Right cardiac atrium (tissue), 5 donors: ENCODE measurements around the gene LGMN. TPM values are rescaled to one million over a fixed set of nuclear protein-coding genes. Genes with fewer than 3 reads are reported as not detected.

Experiments used
- ATAC-seq, 2 donors: fragments of 200-7000 bp; cut with Tn5 transposase; one replicate each; pipeline versions ENCODE4 v1.8.0 to v1.9.1; 2020; ENCODE audit warnings: moderate library complexity in 2 of 2, mild to moderate bottlenecking in 1 of 2
- DNase-seq, 3 donors: peaks; one replicate each; pipeline ENCODE4 v3.0.0-alpha.2; 2020
- H3K27ac ChIP-seq: one replicate; pipeline ENCODE4 v1.5.1; 2013; ENCODE audit warnings: mild to moderate bottlenecking, low read length, control low read depth, moderate library complexity
- H3K27me3 ChIP-seq: one replicate; pipeline ENCODE4 v1.6.1; 2013; ENCODE audit not compliant: control insufficient read depth, insufficient read depth
- H3K4me1 ChIP-seq: one replicate; pipeline ENCODE4 v1.6.1; 2013; ENCODE audit warnings: low read length; ENCODE audit not compliant: control insufficient read depth, insufficient read depth
- H3K4me3 ChIP-seq: one replicate; pipeline ENCODE4 v1.5.1; 2013; ENCODE audit warnings: low read length, control low read depth
- H3K9me3 ChIP-seq: one replicate; pipeline ENCODE4 v1.6.1; 2013; ENCODE audit warnings: low read length; ENCODE audit not compliant: control insufficient read depth
- WGBS: extraction: QIAGEN DNeasy Blood & Tissue Kit; methylation state at CpG from one replicate; pipeline ENCODE4 v1.1.7; 2013; 5-methylcytosine and 5-hydroxymethylcytosine counted together
- intact Hi-C, 4 donors: fragments of 100-400 bp; cut with DNase I; formaldehyde crosslinking; loops; one replicate each; pipeline versions ENCODE4 v1.11.0 to v1.14.0; 2022 to 2023
- polyA plus RNA-seq: library from polyadenylated mRNA; stranded (reverse); fragments of 200-250 nt; gene quantifications from one replicate; pipeline ENCODE4 v1.2.3, GENCODE V29; 2013
- total RNA-seq, 4 donors: library from RNA; stranded (reverse); fragmentation: NEBNext Ultra II Directional; extraction: Animal tissue kit (Norgen Biotek cat#: 25700); gene quantifications; one replicate each; pipeline ENCODE4 v1.2.1, GENCODE V29; 2021
- donor health status: healthy with polysubstance abuse.
- donor health status: DM: no; HTN: yes; CAD: no.
- donor health status: DM: no; HTN: no; CAD: no.
- donor health status: DM: no; HTN: yes; CAD: no; lungs with severe emphysema.
- donor health status: DM: yes; HTN: yes; CAD: no.

LGMN gene
- total and polyA plus RNA-seq, 5 donors, result 56.2 to 92.5 (median 87.0) TPM

DNA sequence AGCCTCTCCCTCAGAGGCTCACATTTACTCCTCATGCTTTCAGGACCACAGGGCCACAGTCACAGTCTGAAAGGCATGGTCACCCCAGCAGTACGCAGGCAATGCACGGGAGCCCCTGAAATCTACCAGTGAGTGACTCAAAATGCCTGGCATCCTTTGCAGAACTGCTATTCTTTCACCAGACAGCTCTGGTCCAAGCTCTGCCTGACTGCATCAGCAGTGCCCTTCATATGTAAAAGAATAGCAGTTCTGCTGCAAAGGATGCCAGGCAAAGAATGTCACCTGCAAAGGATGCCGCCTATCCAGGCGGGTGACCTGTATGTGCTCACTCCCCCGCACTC, 38.5 kb downstream of the LGMN start:
- WGBS, result 95% methylated on average over 5 of the region's 5 CpGs
- intact Hi-C loops, result loop anchor here in 1 of 4 donors (5.0 kb wide), 1 partner anchor 72 kb away; no protein-coding TSS in a partner anchor

GRCh38 chr14:92709340-92710000, 39.0 kb downstream of the LGMN start:
- no peaks in the 10 kb centered on the region for H3K27me3 ChIP-seq
- H3K9me3 ChIP-seq, result no peaks in the 10 kb centered on the region
- ATAC-seq (no peak), DNase-seq (no peak)
- H3K27ac ChIP-seq, result no peak overlapping the region
- 81% methylated on average over 13 of the region's 13 CpGs for WGBS
- H3K4me1 ChIP-seq, result no peaks in the 10 kb centered on the region
- no peak overlapping the region for H3K4me3 ChIP-seq
- intact Hi-C loops, result no loop called here

More for the DNA sequence above, 38.5 kb downstream of the LGMN start:
- H3K27ac ChIP-seq, result no peak overlapping the region
- no peak for ATAC-seq
- no peaks in the 10 kb centered on the region for H3K27me3 ChIP-seq
- no peaks in the 10 kb centered on the region for H3K9me3 ChIP-seq
- no peak overlapping the region for H3K4me3 ChIP-seq
- H3K4me1 ChIP-seq, result no peaks in the 10 kb centered on the region
- DNase-seq, result no peak

DNA sequence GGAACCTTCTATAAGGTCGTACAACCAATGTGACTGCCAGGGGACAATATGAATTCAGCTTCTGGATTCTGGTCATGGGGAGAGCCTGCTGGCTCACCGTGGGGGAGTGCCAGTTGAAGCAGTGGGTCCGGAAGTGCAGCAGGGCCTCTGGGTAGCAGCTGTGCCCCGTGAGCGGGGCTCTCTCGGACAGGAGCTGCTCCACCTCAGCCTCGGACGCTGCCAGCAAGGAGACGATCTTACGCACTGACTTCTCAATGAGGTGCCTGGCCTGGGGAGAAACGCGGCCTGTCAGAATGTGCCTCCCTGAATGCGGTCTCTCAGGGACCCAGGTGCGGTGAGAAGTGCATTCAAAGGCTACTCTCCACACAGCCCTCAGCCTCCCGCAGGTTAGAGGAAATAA, 42.0 kb downstream of the LGMN start:
- WGBS, result 89% methylated on average over 15 of the region's 15 CpGs
- Histone ChIP-seq H3K27me3 (no peaks in the 10 kb centered on the region), H3K4me1 (no peaks in the 10 kb centered on the region), H3K9me3 (no peaks in the 10 kb centered on the region), H3K4me3 (no peak overlapping the region), H3K27ac (no peak overlapping the region)
- DNase-seq, result no peak
- ATAC-seq, result no peak
- intact Hi-C loops, result no loop called here

GRCh38 chr14:92704821-92705220, 43.6 kb downstream of the LGMN start:
- intact Hi-C loops, result no loop called here
- Histone ChIP-seq H3K4me3 (no peak overlapping the region), H3K4me1 (no peaks in the 10 kb centered on the region), H3K27me3 (no peaks in the 10 kb centered on the region), H3K27ac (no peak overlapping the region), H3K9me3 (no peaks in the 10 kb centered on the region)
- WGBS, result 86% methylated on average over 11 of the region's 11 CpGs
- ATAC-seq, result no peak
- no peak for DNase-seq

DNA sequence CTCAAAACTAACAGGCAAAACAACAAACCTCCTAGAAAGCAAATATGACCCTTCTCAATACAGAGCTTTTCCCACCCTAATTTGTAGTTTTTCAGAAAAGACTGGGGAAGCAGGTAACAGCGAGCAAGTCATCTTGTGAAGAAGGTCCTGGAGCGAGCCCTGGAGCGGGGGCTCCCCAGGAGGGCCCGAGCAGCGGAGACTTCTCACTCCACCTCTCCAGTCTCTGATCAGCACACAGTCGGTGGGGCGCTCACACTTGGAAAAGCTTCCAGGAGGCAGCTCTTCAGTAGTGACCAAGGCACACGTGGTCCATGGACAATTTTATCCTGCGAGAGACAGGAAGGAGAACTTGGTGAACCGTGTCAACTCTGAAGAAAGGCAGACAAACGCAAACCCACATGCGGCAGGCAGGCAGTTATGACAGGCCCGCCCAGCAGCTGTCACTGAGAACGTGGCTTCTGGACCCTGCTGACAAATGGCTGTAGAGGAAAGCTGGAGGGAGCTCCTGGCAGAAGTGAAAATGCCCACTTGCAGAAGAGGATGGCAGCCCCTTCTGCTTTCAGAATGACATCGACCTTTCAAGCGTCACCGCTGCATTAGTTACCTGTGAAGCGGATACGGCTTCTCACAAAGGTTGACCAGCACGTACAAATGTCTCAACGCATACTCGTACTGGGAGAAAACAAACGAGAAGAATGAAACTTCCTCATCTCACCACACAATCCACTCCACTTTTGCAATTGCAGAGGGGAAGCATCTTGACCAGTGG, 44.2 kb downstream of the LGMN start:
- WGBS, result 82% methylated on average over 23 of the region's 23 CpGs
- H3K27ac ChIP-seq, result no peak overlapping the region
- H3K4me3 ChIP-seq, result no peak overlapping the region
- H3K4me1 ChIP-seq, result no peaks in the 10 kb centered on the region
- ATAC-seq (peak; percentile 22 to 31), DNase-seq (peak in 1 of 3 donors; percentile 59)
- no peaks in the 10 kb centered on the region for H3K9me3 ChIP-seq
- intact Hi-C loops, result no loop called here
- no peaks in the 10 kb centered on the region for H3K27me3 ChIP-seq

DNA sequence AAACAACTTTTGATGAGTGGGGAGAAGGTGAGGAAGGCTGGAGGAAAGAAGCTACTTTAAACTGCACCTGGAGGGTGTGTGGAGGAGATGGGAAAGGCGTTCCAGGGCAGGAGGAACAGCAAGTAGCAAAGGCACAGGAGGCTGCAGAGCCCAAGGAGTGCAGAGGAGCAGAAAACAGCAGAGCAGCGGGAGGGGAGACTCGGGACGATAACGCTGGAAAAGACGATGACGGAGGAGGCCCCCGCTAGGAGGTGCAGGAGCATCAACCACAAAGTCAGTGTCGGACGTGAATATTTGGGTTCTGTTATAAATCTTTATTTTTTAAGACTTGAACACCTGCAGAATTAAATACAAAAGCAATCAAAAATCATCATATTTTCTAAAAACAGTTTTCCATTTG, 44.9 kb downstream of the LGMN start:
- H3K4me1 ChIP-seq, result no peaks in the 10 kb centered on the region
- no peak overlapping the region for H3K4me3 ChIP-seq
- intact Hi-C loops, result no loop called here
- 95% methylated on average over 10 of the region's 10 CpGs for WGBS
- no peaks in the 10 kb centered on the region for H3K9me3 ChIP-seq
- H3K27me3 ChIP-seq, result no peaks in the 10 kb centered on the region
- no peak overlapping the region for H3K27ac ChIP-seq
- no peak for DNase-seq
- ATAC-seq, result no peak

DNA sequence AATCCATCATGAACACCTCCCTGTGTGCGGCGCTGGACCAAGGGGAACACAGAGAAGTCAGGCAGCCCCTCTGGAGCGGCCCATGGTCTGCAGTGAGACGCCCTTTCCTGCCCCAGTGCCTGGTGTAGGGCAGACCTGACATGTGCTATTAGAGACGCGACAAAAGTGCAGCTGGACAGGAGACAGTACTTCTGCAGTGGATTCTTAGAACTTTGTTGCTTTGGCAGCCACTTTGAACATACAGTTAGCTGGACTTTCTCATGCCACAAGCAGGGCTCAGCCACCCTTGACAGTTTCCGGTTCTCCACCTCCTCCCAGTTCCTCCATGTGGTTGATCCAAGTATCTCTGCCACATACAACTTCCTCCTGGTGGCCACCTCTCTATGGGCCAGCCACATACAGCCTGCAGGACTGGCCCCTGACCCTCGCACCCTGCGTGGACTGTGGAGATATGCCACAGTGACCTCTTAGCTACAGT, 45.9 kb downstream of the LGMN start:
- 82% methylated on average over 9 of the region's 9 CpGs for WGBS
- peak; percentile 41 to 46 for ATAC-seq
- Histone ChIP-seq H3K4me1 (no peaks in the 10 kb centered on the region), H3K4me3 (no peak overlapping the region), H3K9me3 (no peaks in the 10 kb centered on the region), H3K27me3 (no peaks in the 10 kb centered on the region), H3K27ac (no peak overlapping the region)
- intact Hi-C loops, result no loop called here
- no peak for DNase-seq

- WGBS, result 89% methylated on average over 10 of the region's 10 CpGs
- no peak for ATAC-seq
- Histone ChIP-seq H3K9me3 (no peaks in the 10 kb centered on the region), H3K4me3 (no peak overlapping the region), H3K4me1 (no peaks in the 10 kb centered on the region), H3K27ac (no peak overlapping the region), H3K27me3 (no peaks in the 10 kb centered on the region)
- intact Hi-C loops, result no loop called here
- DNase-seq, result no peak
Measured at GRCh38 chr14:92701826-92702225, 46.6 kb downstream of the LGMN start.

DNA sequence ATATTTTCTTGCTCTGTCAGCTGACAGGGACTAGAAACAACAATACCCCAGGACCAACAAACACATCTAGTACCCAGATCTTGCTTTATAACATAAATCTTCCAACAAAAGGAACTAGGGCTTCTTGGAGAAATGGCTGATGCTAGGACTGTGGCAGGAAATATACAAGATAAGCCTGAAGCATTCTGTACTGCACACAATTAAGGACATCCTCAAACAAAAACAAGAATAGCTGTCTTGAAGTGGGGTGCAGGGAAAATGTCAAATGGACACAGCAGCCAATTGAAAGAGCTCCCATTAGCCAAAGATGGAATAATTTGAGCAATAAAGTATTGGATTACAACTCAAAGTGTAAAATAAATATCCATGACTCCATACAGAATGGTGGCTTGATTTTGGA, 50.0 kb downstream of the LGMN start:
- H3K4me3 ChIP-seq, result no peak overlapping the region
- no peak for ATAC-seq
- H3K9me3 ChIP-seq, result no peaks in the 10 kb centered on the region
- intact Hi-C loops, result no loop called here
- H3K27me3 ChIP-seq, result no peaks in the 10 kb centered on the region
- no peak overlapping the region for H3K27ac ChIP-seq
- H3K4me1 ChIP-seq, result peaks cover under 1% of the 10 kb centered on the region
- no peak for DNase-seq

GRCh38 chr14:92696366-92696765, 52.1 kb downstream of the LGMN start:
- Histone ChIP-seq H3K4me3 (no peak overlapping the region), H3K27ac (no peak overlapping the region), H3K9me3 (no peaks in the 10 kb centered on the region), H3K27me3 (no peaks in the 10 kb centered on the region), H3K4me1 (peaks cover 9% of the 10 kb centered on the region)
- WGBS, result 75% methylated on average over 4 of the region's 4 CpGs
- no peak for DNase-seq
- intact Hi-C loops, result no loop called here
- ATAC-seq, result no peak

DNA sequence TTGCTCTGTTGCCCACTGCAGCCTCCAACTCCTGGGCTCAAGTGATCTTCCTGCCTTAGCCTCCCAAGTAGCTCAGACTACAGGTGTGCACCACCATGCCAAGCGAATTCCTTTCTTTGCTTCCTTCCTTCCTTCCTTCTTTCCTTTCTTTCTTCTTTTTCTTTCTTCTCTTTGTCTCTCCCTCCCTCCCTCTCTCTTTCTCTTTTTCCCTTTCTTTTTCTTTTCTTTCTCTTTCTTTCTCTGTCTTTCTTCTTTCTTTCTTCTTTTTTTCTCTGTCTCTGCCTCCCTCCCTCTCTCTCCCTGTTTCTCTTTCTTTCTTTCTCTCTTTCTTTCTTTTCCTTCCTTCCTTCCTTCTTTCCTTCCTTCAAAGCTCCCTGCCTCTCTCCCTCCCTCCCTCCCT, 52.9 kb downstream of the LGMN start:
- Histone ChIP-seq H3K4me1 (peaks cover 9% of the 10 kb centered on the region), H3K4me3 (no peak overlapping the region), H3K9me3 (no peaks in the 10 kb centered on the region), H3K27ac (no peak overlapping the region), H3K27me3 (no peaks in the 10 kb centered on the region)
- DNase-seq (no peak), ATAC-seq (no peak)
- 98% methylated on average over 1 of the region's 1 CpG for WGBS
- intact Hi-C loops, result no loop called here
